Parathyroid adenoma (tissue), 2 donors: ENCODE measurements around the gene DCAF16.
"Not testable (repeated sequence)": the region's sequence is repeated elsewhere in the genome, so short reads cannot be mapped to it uniquely, and the experiment has no call there.

Experiments used
- H2AFZ ChIP-seq: fragments of 300-600 bp; sonication (generic); one replicate; pipeline ENCODE4 v1.7.0; 2017; ENCODE audit warnings: antibody characterized with exemption, mild to moderate bottlenecking
- H3K27ac ChIP-seq: fragments of 300-600 bp; sonication (generic); one replicate; pipeline ENCODE4 v1.7.0; 2017
- H3K27me3 ChIP-seq: fragments of 300-600 bp; sonication (generic); one replicate; pipeline ENCODE4 v1.7.0; 2017; ENCODE audit warnings: low read length; ENCODE audit not compliant: control insufficient read depth, insufficient read depth
- H3K36me3 ChIP-seq: fragments of 300-600 bp; sonication (generic); one replicate; pipeline ENCODE4 v1.7.0; 2017; ENCODE audit warnings: low read length; ENCODE audit not compliant: control insufficient read depth, insufficient read depth
- H3K4me1 ChIP-seq: fragments of 300-600 bp; sonication (generic); one replicate; pipeline ENCODE4 v1.7.0; 2017; ENCODE audit warnings: control low read depth
- H3K4me2 ChIP-seq: fragments of 300-600 bp; sonication (generic); one replicate; pipeline ENCODE4 v1.7.0; 2017; ENCODE audit warnings: low read length
- H3K4me3 ChIP-seq: fragments of 300-600 bp; sonication (generic); one replicate; pipeline ENCODE4 v1.7.0; 2017; ENCODE audit warnings: low read depth, low read length
- H3K79me2 ChIP-seq: fragments of 300-600 bp; sonication (generic); one replicate; pipeline ENCODE4 v1.7.0; 2017; ENCODE audit warnings: control low read depth
- H3K9ac ChIP-seq: fragments of 300-600 bp; sonication (generic); one replicate; pipeline ENCODE4 v1.7.0; 2017; ENCODE audit warnings: mild to moderate bottlenecking
- H3K9me3 ChIP-seq: fragments of 300-600 bp; sonication (generic); one replicate; pipeline ENCODE4 v1.7.0; 2017; ENCODE audit warnings: low read length; ENCODE audit not compliant: control insufficient read depth
- CTCF ChIP-seq: fragments of 300-600 bp; sonication (generic); IDR thresholded peaks from one replicate; pipeline ENCODE4 v1.7.0; 2017; ENCODE audit warnings: antibody characterized with exemption, mild to moderate bottlenecking
- donor health status: primary hyperparathyroidism.

Gene DCAF16

DNA sequence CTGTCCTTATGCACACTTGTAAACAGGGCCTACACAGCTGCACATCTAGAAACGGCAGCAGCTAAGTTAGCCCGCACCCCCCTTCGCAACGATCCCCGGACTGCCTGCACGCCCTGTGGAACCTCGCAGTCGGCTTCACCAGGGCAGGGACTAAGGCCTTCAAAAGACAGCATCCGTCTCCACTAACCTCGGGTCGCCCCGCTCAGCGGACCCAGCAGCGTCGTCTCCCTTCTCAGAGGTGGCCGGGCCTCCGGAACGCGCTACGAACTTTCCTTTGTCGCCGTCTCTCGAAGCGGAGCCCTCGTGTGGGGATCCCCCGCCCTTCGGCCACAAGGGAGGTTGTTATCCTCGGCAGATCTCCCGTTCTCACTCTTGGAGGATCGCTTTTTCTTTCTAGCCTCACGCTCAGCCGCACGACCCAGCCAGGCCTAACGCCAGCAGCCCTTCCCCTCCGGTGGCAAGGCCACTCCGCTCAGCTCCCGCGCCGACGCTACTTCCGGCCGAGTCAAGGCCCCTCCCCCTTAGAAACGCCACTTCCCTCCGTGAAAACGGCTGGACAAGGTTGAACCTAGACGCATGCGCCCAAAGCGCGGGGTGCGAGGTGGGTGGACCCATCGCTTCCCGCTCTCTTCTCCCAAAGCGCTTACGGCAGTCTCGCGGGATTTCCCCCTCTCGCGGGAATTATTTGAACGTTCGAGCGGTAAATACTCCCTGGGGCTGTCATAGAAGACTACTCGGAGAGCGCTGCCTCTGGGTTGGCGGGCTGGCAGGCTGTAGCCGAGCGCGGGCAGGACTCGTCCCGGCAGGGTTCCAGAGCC, at the start of gene DCAF16, which contains the start of gene NCAPG:
Gene DCAF16, minus strand, starts transcription at position 498 of the 818 bp plus-strand sequence. CDS start 6,616 bp downstream, outside the sequence.
Gene NCAPG, plus strand, starts transcription at position 720 of the 818 bp plus-strand sequence. CDS start 99 bp downstream, outside the sequence.
- peak within 1 kb of the TSS; percentile 76 for H3K9ac ChIP-seq
- H3K79me2 ChIP-seq, result peaks cover 11% of the 10 kb centered on the region
- H3K4me2 ChIP-seq, result peak within 1 kb of the TSS; percentile 89
- peak within 1 kb of the TSS; percentile 94 for H3K27ac ChIP-seq
- H2AFZ ChIP-seq, result peak within 1 kb of the TSS; percentile 92
- H3K4me3 ChIP-seq, result peak within 1 kb of the TSS; percentile 87
- H3K27me3 ChIP-seq, result no peaks in the 10 kb centered on the region
- H3K4me1 ChIP-seq, result peaks cover 4% of the 10 kb centered on the region
- no peaks in the 10 kb centered on the region for H3K9me3 ChIP-seq
- no peak for TF ChIP-seq CTCF
- H3K36me3 ChIP-seq, result no peaks in the 10 kb centered on the region

GRCh38 chr4:17859793-17860406, 49.3 kb upstream of the DCAF16 start:
- Histone ChIP-seq H3K27ac (no peak overlapping the region), H3K79me2 (no peaks in the 10 kb centered on the region), H3K27me3 (no peaks in the 10 kb centered on the region), H3K4me2 (no peak overlapping the region), H2AFZ (no peak overlapping the region), H3K9me3 (no peaks in the 10 kb centered on the region), H3K9ac (no peak overlapping the region), H3K4me1 (no peaks in the 10 kb centered on the region), H3K36me3 (no peaks in the 10 kb centered on the region), H3K4me3 (no peak overlapping the region)
- no peak for TF ChIP-seq CTCF

- Histone ChIP-seq H2AFZ (no peak overlapping the region), H3K9ac (no peak overlapping the region), H3K9me3 (no peaks in the 10 kb centered on the region), H3K4me2 (no peak overlapping the region), H3K4me1 (no peaks in the 10 kb centered on the region), H3K4me3 (no peak overlapping the region), H3K27me3 (no peaks in the 10 kb centered on the region), H3K36me3 (no peaks in the 10 kb centered on the region), H3K79me2 (no peaks in the 10 kb centered on the region), H3K27ac (no peak overlapping the region)
- TF ChIP-seq CTCF, result no peak
Observed at GRCh38 chr4:17854036-17854435, 43.5 kb upstream of the DCAF16 start.

- Histone ChIP-seq H3K79me2 (no peaks in the 10 kb centered on the region), H3K27me3 (no peaks in the 10 kb centered on the region), H3K36me3 (no peaks in the 10 kb centered on the region), H3K4me2 (no peak overlapping the region), H2AFZ (no peak overlapping the region), H3K9ac (no peak overlapping the region), H3K4me3 (no peak overlapping the region), H3K4me1 (no peaks in the 10 kb centered on the region), H3K27ac (no peak overlapping the region), H3K9me3 (no peaks in the 10 kb centered on the region)
- no peak for TF ChIP-seq CTCF
Observed at GRCh38 chr4:17851959-17852358, 41.4 kb upstream of the DCAF16 start.

DNA sequence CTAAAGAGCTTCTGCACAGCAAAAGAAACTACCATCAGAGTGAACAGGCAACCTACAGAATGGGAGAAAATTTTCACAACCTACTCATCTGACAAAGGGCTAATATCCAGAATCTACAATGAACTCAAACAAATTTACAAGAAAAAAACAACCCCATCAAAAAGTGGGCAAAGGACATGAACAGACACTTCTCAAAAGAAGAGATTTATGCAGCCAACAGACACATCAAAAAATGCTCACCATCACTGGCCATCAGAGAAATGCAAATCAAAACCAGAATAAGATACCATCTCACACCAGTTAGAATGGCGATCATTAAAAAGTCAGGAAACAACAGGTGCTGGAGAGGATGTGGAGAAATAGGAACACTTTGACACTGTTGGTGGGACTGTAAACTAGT, 39.7 kb upstream of the DCAF16 start:
- not testable (repeated sequence) for H3K4me1 ChIP-seq, H3K4me3 ChIP-seq, H3K27ac ChIP-seq, H3K9ac ChIP-seq, H3K79me2 ChIP-seq, H3K4me2 ChIP-seq, H3K9me3 ChIP-seq, H3K36me3 ChIP-seq, H3K27me3 ChIP-seq, H2AFZ ChIP-seq
